Activated naive CD4-positive, alpha-beta T cell treated with Interleukin-2 at 50 U/mL for 16 hours (primary cell): ENCODE results near the gene ANKRD36C.
"Not testable (repeated sequence)": the region's sequence is repeated elsewhere in the genome, so short reads cannot be mapped to it uniquely, and the experiment has no call there.

Experiments used
- DNase-seq: peaks from one replicate; pipeline ENCODE4 v3.0.0-alpha.2; 2020

Gene ANKRD36C

DNA sequence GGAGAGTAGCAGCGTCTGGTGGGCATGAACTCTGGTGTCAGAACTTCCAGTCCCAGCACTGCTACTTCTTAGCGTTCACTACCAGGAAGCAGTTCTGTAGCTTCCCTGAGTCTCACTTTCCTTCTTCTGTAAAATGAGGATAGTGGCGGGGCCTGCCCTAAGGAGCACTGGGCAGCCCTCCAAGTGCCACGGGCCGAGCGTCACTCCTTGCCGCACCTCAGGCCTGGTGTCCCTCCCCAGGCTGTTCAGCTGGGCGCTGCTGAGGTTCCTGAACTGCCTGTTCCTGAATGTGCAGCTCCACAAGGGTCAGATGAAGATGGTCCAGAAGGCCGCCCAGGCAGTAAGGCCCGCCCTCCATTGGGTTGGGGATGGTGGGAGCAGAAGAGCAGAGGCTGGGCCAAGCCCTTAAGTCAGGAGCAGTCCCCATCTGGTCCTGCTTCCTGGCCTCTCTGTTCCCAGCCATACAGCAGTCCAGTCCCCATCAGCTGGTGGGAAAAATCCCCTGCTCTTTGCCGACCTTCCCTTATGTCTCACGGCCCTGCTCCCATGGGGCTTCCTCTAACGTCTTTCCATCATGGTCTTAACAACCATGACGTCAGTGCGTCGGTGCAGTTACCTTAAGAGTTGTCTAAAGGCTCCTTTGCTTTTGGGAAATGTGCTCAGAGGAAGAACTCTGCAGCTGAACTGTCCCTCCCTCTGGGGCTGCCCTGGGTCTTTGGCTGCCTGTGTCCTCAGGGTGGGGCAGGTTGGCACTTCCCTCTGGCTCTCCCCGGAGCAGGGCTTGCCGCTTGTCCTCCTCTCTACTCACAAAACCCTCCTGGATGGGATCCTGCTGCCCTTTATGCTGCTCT, 195.2 kb downstream of the ANKRD36C start:
- DNase-seq: not testable (repeated sequence)

DNA sequence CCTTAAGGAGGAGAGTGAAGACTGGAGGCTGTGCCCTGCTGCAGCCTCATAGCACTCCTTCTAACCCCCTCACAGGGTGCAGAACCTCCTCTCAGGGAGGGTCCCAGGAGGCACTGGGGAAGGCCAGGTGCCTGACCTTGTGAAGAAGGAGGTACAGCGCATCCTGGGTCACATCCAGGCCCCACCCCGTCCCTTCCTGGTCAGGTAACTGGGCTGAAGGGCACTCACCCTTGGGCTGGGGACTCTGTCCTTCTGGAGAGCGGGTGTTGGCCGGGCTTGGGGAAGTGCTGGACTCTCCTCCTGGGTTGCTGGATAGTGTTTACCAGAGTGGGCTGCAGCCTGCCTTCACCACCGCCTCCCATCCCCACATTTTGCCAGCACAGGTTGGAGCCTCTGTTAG, 197.7 kb downstream of the ANKRD36C start:
- not testable (repeated sequence) for DNase-seq

DNA sequence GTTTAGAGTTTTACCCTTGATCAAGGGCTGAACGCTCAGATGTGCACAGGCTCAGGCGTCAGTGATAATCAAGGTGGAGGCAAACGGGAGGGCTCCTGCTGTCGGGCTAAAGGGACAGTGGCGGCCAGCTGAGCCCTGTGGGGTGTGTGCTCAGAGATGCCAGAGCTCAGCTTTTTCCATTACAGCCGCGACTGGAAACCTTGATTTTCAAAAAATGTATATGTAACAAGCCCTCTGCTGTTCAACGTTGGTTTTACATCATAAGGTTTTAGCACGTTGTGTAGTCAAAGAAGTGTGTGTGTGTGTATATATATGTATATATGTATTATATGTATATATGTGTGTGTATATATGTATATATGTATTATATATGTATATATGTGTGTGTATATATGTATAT, 201.4 kb downstream of the ANKRD36C start:
- DNase-seq: not testable (repeated sequence)

DNA sequence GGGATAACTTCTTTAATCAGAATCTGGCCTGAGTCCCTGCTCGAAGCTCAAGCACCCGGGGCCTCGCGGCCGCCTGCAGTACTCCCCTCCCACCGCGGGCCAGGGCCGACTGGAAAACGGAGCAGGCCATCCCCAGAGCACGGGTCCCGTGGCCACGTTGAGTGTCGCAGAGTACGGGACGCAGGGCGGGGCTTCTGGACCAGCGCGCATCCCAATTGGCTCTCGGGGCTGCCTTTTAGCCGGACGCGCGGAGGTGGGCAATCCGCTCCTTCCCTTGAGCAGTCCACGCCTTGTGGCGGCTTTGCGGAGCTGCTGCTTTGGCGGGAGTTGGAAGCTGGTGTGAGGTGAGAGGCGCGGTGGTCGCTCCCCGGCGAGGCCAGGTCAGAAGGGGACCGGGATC, 202.2 kb downstream of the ANKRD36C start:
- not testable (repeated sequence) for DNase-seq

DNA sequence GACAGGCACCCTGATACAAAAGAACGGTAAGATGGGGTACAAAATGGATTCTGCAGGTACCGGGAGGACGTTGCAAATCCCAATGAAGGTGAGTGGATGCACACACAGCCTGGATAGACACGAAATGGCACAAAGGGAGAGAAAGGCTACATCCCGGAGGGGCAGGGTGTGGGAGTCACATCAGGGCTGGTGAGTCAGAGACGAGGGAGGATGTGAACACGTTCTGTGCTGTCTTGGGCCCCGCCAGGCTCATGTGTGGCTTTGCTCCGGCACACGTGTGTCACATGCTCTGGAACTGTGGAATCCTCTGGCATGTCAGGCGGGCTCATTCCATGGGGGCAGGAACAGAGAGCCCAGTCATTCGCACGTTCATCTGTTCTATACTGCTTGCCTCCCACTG, 203.0 kb downstream of the ANKRD36C start:
- DNase-seq: not testable (repeated sequence)
